SK-N-MC (cell line): ENCODE data around the gene PRR23E.

Experiments
- EZH2 ChIP-seq: fragments of 200-600 bp; sonication (generic); IDR thresholded peaks from one replicate; pipeline ENCODE4 v1.6.1; 2017; ENCODE audit warnings: antibody characterized with exemption
- POLR2AphosphoS5 ChIP-seq: IDR thresholded peaks from 2 replicates; pipeline ENCODE4 v1.6.1; 2012; ENCODE audit warnings: mild to moderate bottlenecking, low read depth, low read length, borderline replicate concordance

DNA sequence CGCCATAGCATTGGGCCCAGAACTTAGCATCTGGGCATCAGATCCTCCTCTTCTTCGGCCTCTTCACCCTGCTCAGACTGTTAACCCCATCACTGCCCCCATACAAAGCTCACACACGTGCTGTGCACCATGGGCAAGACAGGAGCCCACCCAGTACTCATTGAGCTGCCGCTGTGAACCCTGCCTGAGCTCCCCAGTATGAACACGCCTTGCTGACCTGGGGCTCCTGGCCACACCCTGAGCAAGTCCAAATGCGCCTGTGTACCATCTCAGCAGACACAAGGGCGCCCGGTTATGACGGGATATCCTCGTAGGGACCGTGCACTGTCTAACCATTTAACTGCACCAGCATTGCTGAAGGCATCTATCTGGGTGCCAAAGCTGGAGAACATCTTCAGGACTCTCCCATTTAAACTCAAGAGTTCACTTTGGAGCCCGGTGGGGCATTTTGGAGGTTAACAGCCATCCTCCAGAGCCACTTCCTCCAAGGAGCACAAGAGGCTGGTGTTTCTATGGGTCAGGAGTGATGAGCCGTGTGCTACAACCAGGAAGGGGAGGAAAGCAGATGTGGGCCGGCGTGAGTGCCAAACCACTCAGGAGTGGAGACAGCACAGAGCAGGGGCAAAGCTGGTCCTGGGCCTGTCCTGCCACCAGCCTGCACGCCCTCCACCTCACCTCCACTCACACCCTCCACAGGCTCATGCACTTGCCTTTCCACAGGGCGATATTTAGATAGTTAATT lies 12.1 kb downstream of the PRR23E start:
- TF ChIP-seq POLR2AphosphoS5 (no peak), EZH2 (no peak)
